ENCODE data around the gene UQCRC1. TPM values are rescaled to one million over a fixed set of nuclear protein-coding genes. Genes with fewer than 3 reads are reported as not detected.

UQCRC1 gene
- total and polyA plus RNA-seq, 2 donors, result 82.4 to 282 TPM

DNA sequence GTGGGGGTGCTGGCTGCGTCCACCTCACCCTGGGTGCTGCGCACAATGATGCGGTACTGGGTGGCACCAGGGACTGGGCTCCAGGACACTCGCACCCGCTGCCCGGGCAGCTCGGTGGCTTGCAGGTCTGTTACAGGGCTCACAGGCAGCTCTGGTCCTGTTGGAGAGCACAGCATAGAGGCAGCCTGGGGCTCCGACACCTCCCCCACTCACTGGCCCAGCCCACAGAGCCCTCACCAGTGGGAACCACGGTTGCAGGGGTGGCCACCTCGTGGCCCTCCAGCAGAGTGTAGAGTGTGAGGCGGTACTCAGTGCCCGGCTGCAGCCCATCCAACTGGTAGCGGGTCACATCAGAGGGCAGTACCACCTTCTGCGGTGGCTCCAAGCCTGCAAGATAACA, 18.0 kb downstream of the UQCRC1 start:
- H3K27ac ChIP-seq (ENCODE audit: low read depth), result no peak overlapping the region
- WGBS, result 93% methylated on average over 14 of the region's 14 CpGs
- no peaks in the 10 kb centered on the region for H3K4me1 ChIP-seq (ENCODE audit: insufficient read depth)
- no peak for DNase-seq (ENCODE audit: extremely low spot score)
- no peaks in the 10 kb centered on the region for H3K36me3 ChIP-seq (ENCODE audit: insufficient read depth)
- H3K4me3 ChIP-seq (ENCODE audit: low read depth, low read length), result no peak overlapping the region

DNA sequence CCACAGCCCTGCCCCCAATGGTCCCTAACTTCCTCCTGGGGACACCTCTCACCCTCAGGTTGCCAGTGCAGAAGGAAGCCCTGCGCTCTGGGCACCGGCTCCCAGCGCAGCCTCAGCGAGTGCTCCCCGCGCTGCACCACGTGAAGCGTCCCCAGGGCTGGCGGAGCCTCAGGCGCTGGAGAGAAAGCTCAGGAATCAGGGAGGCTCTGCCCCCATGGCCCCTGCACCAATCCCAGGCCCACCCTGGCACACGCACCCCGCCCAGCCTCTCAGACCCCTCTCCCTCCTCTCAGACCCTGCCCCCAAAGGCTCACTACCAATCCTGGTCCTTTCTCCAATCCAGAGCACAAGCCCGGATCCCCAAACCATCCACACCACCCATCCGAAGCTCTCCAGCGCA, 21.2 kb downstream of the UQCRC1 start:
- Histone ChIP-seq H3K27ac (ENCODE audit: low read depth) (no peak overlapping the region), H3K36me3 (ENCODE audit: insufficient read depth) (no peaks in the 10 kb centered on the region), H3K4me3 (ENCODE audit: low read depth, low read length) (no peak overlapping the region), H3K4me1 (ENCODE audit: insufficient read depth) (no peaks in the 10 kb centered on the region)
- 77% methylated on average over 15 of the region's 15 CpGs for WGBS
- DNase-seq (ENCODE audit: extremely low spot score), result no peak

DNA sequence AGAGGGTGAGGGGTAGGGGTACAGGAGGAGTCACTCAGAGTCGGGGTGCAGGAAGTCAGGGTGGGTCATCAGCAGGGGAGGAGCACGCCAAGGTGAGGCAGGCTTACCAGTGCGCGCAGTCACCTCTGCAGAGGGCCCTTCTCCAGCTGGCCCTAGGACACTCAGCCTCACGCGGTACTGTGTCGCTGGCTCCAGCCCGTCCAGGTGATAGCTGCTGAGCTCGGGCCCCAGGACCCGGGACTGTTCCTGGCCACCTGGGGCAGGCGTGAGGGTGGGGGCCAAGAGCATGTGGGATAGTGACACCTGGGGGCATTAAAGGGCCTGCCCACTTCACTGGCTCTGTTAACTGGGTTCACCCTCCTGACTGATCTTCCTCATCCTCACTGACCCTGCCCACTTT, 21.8 kb downstream of the UQCRC1 start:
- Histone ChIP-seq H3K27ac (ENCODE audit: low read depth) (no peak overlapping the region), H3K36me3 (ENCODE audit: insufficient read depth) (no peaks in the 10 kb centered on the region), H3K4me3 (ENCODE audit: low read depth, low read length) (no peak overlapping the region), H3K4me1 (ENCODE audit: insufficient read depth) (no peaks in the 10 kb centered on the region)
- no peak for DNase-seq (ENCODE audit: extremely low spot score)
- WGBS, result 84% methylated on average over 11 of the region's 11 CpGs

DNA sequence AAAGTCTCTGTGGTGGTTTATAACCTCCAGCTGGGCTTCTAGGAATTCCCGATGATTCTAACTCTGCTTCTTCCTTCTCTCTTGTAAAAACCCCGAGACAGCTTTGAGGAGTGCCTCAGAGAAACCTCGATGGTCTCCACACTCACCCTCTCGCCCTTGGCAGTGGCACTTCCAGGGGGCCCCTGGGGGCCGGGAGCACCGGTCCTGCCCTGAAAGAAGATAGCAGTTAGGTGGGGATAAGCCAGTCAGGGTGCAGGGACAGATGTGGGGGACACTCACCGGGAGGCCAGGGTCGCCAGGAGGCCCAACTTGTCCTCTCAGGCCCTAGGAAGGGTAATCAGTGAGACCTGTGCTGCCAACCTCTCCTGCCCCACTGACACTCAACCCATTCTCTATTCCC, 24.0 kb downstream of the UQCRC1 start:
- Histone ChIP-seq H3K4me3 (ENCODE audit: low read depth, low read length) (no peak overlapping the region), H3K4me1 (ENCODE audit: insufficient read depth) (no peaks in the 10 kb centered on the region), H3K36me3 (ENCODE audit: insufficient read depth) (no peaks in the 10 kb centered on the region), H3K27ac (ENCODE audit: low read depth) (no peak overlapping the region)
- 82% methylated on average over 8 of the region's 8 CpGs for WGBS
- DNase-seq (ENCODE audit: extremely low spot score), result no peak

DNA sequence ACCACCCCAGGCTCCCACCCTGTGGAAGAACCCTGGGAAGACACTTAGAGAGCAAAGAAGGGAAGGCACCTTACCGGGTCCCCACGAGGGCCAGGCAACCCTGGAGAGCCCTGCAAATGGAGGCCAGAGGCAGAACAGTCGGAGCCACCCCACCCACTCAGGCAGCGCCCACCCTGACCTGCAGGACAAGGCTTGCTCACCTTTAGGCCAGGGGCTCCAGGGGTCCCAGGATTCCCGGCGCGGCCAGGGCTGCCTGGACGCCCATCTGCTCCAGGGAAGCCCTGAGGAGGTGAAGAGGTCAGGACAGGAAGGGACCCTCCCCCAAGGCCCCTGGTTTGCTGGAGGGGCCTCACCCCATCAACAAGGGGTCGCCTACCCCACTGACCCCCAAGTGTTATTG, 24.6 kb downstream of the UQCRC1 start:
- WGBS, result 92% methylated on average over 9 of the region's 9 CpGs
- H3K4me3 ChIP-seq (ENCODE audit: low read depth, low read length), result no peak overlapping the region
- no peaks in the 10 kb centered on the region for H3K36me3 ChIP-seq (ENCODE audit: insufficient read depth)
- no peak overlapping the region for H3K27ac ChIP-seq (ENCODE audit: low read depth)
- DNase-seq (ENCODE audit: extremely low spot score), result no peak
- H3K4me1 ChIP-seq (ENCODE audit: insufficient read depth), result no peaks in the 10 kb centered on the region

DNA sequence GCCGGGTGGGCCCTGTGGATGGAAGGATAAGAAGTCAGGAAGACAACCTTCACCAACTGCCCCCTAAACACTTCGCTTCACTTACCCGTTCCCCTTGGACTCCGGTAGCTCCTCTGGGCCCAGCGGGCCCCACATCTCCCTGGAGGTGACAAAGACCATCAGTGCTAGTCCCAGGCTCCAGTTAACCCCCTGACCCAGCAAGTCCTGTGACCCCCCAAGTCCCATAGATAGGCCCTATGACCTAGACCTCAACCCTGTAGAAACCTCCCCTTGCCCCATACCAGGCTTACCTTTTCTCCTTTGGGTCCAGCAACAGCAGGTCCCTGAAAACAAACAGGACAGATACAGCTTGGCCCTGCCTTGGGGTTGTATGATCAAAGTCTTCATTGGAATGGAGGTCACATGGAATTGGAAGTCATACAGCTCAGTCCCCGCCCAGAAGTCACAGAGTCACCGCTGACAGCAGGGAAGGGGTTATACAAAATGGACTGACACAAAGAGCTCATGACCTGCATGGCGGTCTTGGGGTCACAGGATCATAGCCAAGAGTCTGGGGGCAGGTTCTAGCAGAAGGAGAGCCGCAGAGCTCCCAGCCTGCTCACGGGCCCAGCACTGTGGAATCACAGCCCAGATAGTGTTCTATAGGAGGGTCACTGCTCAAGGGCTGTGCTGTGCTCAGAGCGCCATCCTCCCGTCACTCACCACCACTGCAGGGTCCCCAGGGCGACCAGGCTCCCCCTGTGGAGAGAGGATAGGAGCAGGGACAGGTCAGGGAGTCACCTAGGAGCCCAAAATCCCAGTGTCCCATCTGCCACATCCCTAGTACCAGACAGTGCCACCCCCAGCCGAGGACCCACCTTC, 27.6 kb downstream of the UQCRC1 start:
- Histone ChIP-seq H3K27ac (ENCODE audit: low read depth) (no peak overlapping the region), H3K4me3 (ENCODE audit: low read depth, low read length) (no peak overlapping the region), H3K4me1 (ENCODE audit: insufficient read depth) (no peaks in the 10 kb centered on the region), H3K36me3 (ENCODE audit: insufficient read depth) (no peaks in the 10 kb centered on the region)
- 92% methylated on average over 14 of the region's 14 CpGs for WGBS
- DNase-seq (ENCODE audit: extremely low spot score), result no peak

DNA sequence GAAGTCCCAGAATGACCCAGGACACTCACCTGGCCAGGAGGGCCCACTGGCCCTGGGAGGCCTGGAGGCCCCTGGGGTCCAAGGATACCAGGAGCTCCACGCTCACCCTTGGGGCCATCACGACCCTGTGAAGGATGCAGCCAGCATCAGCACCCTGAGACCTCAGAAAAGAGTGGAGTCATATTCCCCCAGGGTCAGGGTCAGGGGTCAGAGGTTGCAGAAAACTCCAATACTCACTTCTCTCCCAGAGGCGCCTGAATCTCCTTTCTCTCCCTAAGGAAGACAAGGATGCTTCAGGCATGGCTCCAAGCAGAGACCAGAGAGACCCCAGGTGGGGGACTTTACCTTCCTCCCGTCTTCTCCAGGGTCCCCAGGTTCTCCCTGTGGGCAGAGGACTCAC, 32.8 kb downstream of the UQCRC1 start:
- Histone ChIP-seq H3K27ac (ENCODE audit: low read depth) (no peak overlapping the region), H3K4me3 (ENCODE audit: low read depth, low read length) (no peak overlapping the region), H3K36me3 (ENCODE audit: insufficient read depth) (no peaks in the 10 kb centered on the region), H3K4me1 (ENCODE audit: insufficient read depth) (no peaks in the 10 kb centered on the region)
- 88% methylated on average over 4 of the region's 4 CpGs for WGBS
- DNase-seq (ENCODE audit: extremely low spot score), result no peak

DNA sequence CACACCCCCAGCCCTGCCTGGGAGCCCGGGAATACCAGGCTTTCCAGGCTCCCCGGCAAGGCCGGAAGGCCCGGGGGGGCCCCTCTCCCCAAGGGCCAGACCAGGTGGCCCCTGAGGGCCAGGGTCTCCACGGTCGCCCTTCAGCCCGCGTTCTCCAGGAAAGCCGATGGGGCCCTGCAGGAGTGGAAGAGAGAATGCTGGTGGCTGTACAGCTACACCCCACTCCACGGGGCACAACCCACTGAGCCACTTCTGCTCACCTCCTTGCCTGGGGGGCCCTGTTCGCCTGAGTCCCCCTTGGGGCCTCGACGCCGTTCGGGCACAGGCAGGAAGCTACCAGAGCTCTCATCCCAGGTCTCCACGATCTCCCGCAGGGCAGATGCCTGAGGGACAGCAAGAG, 34.1 kb downstream of the UQCRC1 start:
- Histone ChIP-seq H3K27ac (ENCODE audit: low read depth) (no peak overlapping the region), H3K4me3 (ENCODE audit: low read depth, low read length) (no peak overlapping the region), H3K4me1 (ENCODE audit: insufficient read depth) (no peaks in the 10 kb centered on the region), H3K36me3 (ENCODE audit: insufficient read depth) (no peaks in the 10 kb centered on the region)
- WGBS, result 88% methylated on average over 17 of the region's 17 CpGs
- DNase-seq (ENCODE audit: extremely low spot score), result no peak

DNA sequence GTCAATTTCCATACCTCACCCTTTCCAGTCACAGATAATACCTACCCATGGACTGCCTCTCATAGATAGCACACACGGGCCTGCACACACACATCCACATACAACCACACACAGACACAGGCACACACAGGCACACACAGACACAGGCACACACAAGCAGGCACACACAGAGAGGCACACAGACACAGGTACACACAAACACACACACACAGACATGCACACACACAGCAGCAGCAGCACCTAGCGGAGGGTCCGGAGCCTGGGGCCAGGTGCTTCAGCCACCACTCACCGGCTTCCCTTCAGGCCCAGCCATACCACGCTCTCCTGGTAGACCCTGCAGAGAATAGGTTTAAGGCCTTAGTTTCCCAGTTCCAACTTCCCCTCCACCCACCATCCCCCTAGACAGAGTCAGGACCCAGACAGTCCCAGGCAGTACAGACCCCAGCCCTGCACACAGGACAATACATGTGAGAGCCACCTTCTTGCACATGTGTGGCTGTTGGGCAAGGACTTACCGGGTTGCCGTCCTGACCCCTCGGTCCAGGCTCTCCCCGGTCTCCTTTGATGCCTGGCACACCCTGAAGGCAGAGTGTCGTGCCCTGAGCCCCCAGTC, 35.4 kb downstream of the UQCRC1 start:
- Histone ChIP-seq H3K4me1 (ENCODE audit: insufficient read depth) (no peaks in the 10 kb centered on the region), H3K4me3 (ENCODE audit: low read depth, low read length) (no peak overlapping the region), H3K36me3 (ENCODE audit: insufficient read depth) (no peaks in the 10 kb centered on the region), H3K27ac (ENCODE audit: low read depth) (no peak overlapping the region)
- DNase-seq (ENCODE audit: extremely low spot score), result no peak
- WGBS, result 92% methylated on average over 10 of the region's 10 CpGs

DNA sequence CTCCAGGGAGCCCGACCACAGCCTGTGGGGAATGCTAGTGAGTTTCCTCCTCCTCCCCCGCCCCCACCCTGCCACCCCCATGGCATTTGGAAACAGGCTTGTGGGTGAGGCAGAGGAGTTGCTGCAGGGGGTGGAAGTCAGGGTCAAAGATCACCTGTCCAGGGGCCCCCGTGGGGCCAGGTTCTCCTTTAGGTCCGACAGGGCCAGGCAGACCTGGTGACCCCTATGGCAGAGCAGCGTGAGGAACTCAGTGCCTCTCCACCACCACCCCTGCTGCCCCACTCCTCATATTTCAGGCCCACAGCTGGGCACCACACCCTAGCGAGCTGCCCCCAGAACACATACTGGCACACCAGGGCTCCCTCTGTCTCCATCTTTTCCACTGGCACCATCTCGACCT, 36.9 kb downstream of the UQCRC1 start:
- WGBS, result 81% methylated on average over 7 of the region's 7 CpGs
- no peaks in the 10 kb centered on the region for H3K36me3 ChIP-seq (ENCODE audit: insufficient read depth)
- no peak overlapping the region for H3K4me3 ChIP-seq (ENCODE audit: low read depth, low read length)
- no peak overlapping the region for H3K27ac ChIP-seq (ENCODE audit: low read depth)
- no peaks in the 10 kb centered on the region for H3K4me1 ChIP-seq (ENCODE audit: insufficient read depth)
- DNase-seq (ENCODE audit: extremely low spot score), result no peak

DNA sequence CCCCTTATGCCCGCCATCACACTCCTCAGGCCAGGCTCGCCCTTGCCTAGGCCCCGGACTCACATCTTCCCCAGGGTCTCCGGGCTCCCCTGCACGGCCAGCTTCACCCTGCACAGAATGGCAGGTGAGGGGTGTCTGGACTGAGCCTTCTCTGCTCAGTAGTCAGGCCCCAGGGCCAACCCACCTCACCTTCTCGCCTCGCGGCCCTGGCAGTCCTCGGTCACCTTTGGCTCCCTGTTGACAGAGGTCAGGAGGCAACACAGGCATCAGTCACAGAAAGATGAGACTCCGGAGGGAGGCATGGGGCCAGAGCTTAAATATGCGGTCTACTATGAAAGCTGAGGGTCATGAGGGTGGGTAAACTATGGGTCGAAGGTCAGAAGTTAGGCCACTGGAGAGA, 37.5 kb downstream of the UQCRC1 start:
- no peak for DNase-seq (ENCODE audit: extremely low spot score)
- Histone ChIP-seq H3K4me1 (ENCODE audit: insufficient read depth) (no peaks in the 10 kb centered on the region), H3K4me3 (ENCODE audit: low read depth, low read length) (no peak overlapping the region), H3K36me3 (ENCODE audit: insufficient read depth) (no peaks in the 10 kb centered on the region), H3K27ac (ENCODE audit: low read depth) (no peak overlapping the region)
- 91% methylated on average over 12 of the region's 12 CpGs for WGBS

DNA sequence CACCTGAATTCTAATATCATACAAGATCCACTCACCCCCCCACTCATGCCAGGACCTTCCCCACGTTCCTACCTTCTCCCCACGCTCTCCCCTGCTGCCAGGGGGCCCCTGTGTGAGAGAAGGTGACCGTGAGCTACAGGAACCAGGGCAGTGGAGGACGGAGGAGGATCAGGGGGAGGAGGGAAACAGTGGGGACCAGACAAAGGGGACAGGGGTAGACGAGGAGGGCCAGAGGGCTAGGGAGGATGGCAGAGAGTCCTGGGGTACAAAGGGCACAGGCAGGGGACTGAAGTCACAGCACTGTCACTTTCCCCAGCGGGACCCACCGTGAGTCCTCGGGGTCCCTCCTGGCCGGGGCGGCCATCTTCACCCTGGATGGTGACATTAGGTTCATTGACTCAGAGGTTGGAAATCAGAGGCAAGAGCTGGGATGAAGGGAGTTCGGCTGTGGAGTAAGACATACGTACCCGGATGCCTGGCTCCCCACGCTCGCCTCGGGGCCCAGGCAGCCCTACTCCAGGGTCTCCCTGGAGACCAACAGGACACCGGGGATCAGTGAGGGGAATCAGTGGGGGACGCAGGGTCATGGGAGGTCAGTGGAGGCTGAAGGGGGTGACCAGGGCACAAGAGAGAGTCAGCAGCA, 39.5 kb downstream of the UQCRC1 start:
- Histone ChIP-seq H3K4me1 (ENCODE audit: insufficient read depth) (no peaks in the 10 kb centered on the region), H3K36me3 (ENCODE audit: insufficient read depth) (no peaks in the 10 kb centered on the region), H3K27ac (ENCODE audit: low read depth) (no peak overlapping the region), H3K4me3 (ENCODE audit: low read depth, low read length) (no peak overlapping the region)
- no peak for DNase-seq (ENCODE audit: extremely low spot score)
- WGBS, result 89% methylated on average over 18 of the region's 18 CpGs

DNA sequence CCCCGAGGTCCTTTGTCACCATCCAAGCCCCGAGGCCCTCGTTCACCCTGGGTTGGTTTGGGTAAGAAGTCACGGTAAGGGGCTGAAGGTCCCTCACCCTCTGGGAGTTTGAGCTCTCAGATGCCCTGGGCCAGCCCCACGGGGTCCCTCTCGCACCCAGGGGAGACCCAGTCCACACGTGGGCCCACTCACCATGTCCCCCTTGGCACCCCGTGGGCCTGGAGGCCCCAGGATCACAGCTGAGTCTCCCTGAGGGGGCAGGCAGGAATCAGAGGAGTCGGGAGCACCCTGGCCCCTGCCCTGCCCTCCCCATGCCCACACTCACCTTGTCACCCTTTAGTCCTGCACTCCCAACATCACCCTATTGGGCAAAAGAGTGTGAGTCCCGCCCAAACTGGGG, 40.0 kb downstream of the UQCRC1 start:
- no peak overlapping the region for H3K4me3 ChIP-seq (ENCODE audit: low read depth, low read length)
- H3K36me3 ChIP-seq (ENCODE audit: insufficient read depth), result no peaks in the 10 kb centered on the region
- WGBS, result 90% methylated on average over 10 of the region's 10 CpGs
- DNase-seq (ENCODE audit: extremely low spot score), result no peak
- no peaks in the 10 kb centered on the region for H3K4me1 ChIP-seq (ENCODE audit: insufficient read depth)
- H3K27ac ChIP-seq (ENCODE audit: low read depth), result no peak overlapping the region

DNA sequence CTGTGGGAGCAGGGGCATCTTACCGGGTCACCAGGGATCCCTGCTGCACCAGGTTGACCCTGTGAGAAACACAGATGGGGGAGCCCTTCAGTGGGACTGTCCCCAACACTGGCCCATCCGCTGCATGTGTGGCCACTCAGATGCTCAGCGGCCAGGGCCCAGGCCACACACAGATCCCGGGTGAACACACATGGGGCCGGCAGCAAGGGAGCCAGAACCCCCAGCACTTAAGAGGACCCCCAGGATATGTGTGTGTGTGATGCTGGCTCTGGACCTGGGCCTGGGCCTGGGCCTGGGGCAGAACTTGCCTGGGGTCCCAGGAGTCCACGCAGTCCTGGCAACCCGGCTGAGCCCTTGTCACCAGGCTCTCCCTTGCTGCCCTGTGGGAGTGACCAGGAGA, 41.0 kb downstream of the UQCRC1 start:
- 92% methylated on average over 7 of the region's 7 CpGs for WGBS
- Histone ChIP-seq H3K36me3 (ENCODE audit: insufficient read depth) (no peaks in the 10 kb centered on the region), H3K27ac (ENCODE audit: low read depth) (no peak overlapping the region), H3K4me3 (ENCODE audit: low read depth, low read length) (no peak overlapping the region), H3K4me1 (ENCODE audit: insufficient read depth) (no peaks in the 10 kb centered on the region)
- no peak for DNase-seq (ENCODE audit: extremely low spot score)

Data from urinary bladder (tissue), 4 donors.